ENCODE results near the gene SYF2. TPM values are rescaled to one million over a fixed set of nuclear protein-coding genes. Genes with fewer than 3 reads are reported as not detected.

Gene SYF2
- total and polyA plus RNA-seq, 2 donors (not counting 1 experiment from before 2014, with no cell fraction given): 21.9 to 67.3 TPM

- intact Hi-C loops (cut with micrococcal nuclease): no loop called here
- 92% methylated on average over 20 of the region's 21 CpGs for WGBS (ENCODE audit: insufficient coverage)
- no peak overlapping the region for H3K4me3 ChIP-seq (ENCODE audit: control extremely low read depth in 1 of 5, extremely low read depth in 1 of 5, insufficient read depth in 1 of 5, low read depth in 2 of 5, low read length in 4 of 5)
- Mint-ChIP-seq H3K4me1 (no peaks in the 10 kb centered on the region), H3K27ac (no peak overlapping the region), H3K27me3 (peaks cover 15% of the 10 kb centered on the region), H3K9me3 (ENCODE audit: insufficient read depth) (no peaks in the 10 kb centered on the region), H3K4me3 (no peak overlapping the region)
- no peak overlapping the region for H3K27ac ChIP-seq (ENCODE audit: low read length in 2 of 2)
- ATAC-seq (ENCODE audit: low read depth) (no peak), DNase-seq (no peak)
- peaks cover 0 to 3% (median 0%) of the 10 kb centered on the region in 4 experiments for H3K27me3 ChIP-seq (replicated peaks in 1 of 4; ENCODE audit: control extremely low read depth in 1 of 4, control insufficient read depth in 3 of 4, insufficient read depth in 4 of 4, low read length in 3 of 4)
- no peak overlapping the region for H2AFZ ChIP-seq (ENCODE audit: insufficient read depth, low read depth, low read length, poor library complexity, severe bottlenecking)
- CTCF ChIA-PET: no interaction called here
- POLR2A ChIA-PET: no interaction called here
- H4K20me1 ChIP-seq (ENCODE audit: control insufficient read depth, insufficient read depth, low read length, poor library complexity, severe bottlenecking): no peaks in the 10 kb centered on the region
- H3K9ac ChIP-seq (ENCODE audit: low read length): no peak overlapping the region
- H3K9me3 ChIP-seq (ENCODE audit: control extremely low read depth in 1 of 3, control insufficient read depth in 2 of 3, insufficient read depth in 1 of 3, low read length in 2 of 3): peaks cover 0 to 1% (median 0%) of the 10 kb centered on the region in 3 donors
- H3K4me1 ChIP-seq (ENCODE audit: control insufficient read depth in 2 of 2, insufficient read depth in 2 of 2, low read length in 2 of 2): no peaks in the 10 kb centered on the region
- no peaks in the 10 kb centered on the region for H3K36me3 ChIP-seq (replicated peaks in 1 of 2; ENCODE audit: control extremely low read depth in 1 of 2, control insufficient read depth in 1 of 2, extremely low read depth in 1 of 2, insufficient read depth in 2 of 2, low read length in 1 of 2)
- no peak for TF ChIP-seq CTCF (IDR thresholded peaks at IDR 0.05)
- TF ChIP-seq EZH2 (IDR thresholded peaks at IDR 0.05; ENCODE audit: borderline replicate concordance, insufficient read depth, low read depth, low read length, poor library complexity, severe bottlenecking): no peak
- no peaks in the 10 kb centered on the region for H3K79me2 ChIP-seq (ENCODE audit: control insufficient read depth, insufficient read depth, low read length)
- no peak overlapping the region for H3K4me2 ChIP-seq (replicated peaks; ENCODE audit: low read depth, low read length, poor library complexity, severe bottlenecking)
Observed at GRCh38 chr1:25183126-25183980, 48.9 kb downstream of the SYF2 start.

GRCh38 chr1:25182629-25183028, 49.7 kb downstream of the SYF2 start:
- Histone ChIP-seq H4K20me1 (ENCODE audit: control insufficient read depth, insufficient read depth, low read length, poor library complexity, severe bottlenecking) (no peaks in the 10 kb centered on the region), H3K9me3 (ENCODE audit: control extremely low read depth in 1 of 3, control insufficient read depth in 2 of 3, insufficient read depth in 1 of 3, low read length in 2 of 3) (peaks cover 0 to 8% (median under 1%) of the 10 kb centered on the region in 3 donors), H3K36me3 (replicated peaks in 1 of 2; ENCODE audit: control extremely low read depth in 1 of 2, control insufficient read depth in 1 of 2, extremely low read depth in 1 of 2, insufficient read depth in 2 of 2, low read length in 1 of 2) (no peaks in the 10 kb centered on the region), H3K9ac (ENCODE audit: low read length) (no peak overlapping the region), H3K79me2 (ENCODE audit: control insufficient read depth, insufficient read depth, low read length) (no peaks in the 10 kb centered on the region), H3K4me1 (ENCODE audit: control insufficient read depth in 2 of 2, insufficient read depth in 2 of 2, low read length in 2 of 2) (no peaks in the 10 kb centered on the region), H3K27me3 (replicated peaks in 1 of 4; ENCODE audit: control extremely low read depth in 1 of 4, control insufficient read depth in 3 of 4, insufficient read depth in 4 of 4, low read length in 3 of 4) (peaks cover 0 to 3% (median 0%) of the 10 kb centered on the region in 4 experiments), H3K4me2 (replicated peaks; ENCODE audit: low read depth, low read length, poor library complexity, severe bottlenecking) (no peak overlapping the region), H3K27ac (ENCODE audit: low read length in 2 of 2) (no peak overlapping the region), H3K4me3 (ENCODE audit: control extremely low read depth in 1 of 5, extremely low read depth in 1 of 5, insufficient read depth in 1 of 5, low read depth in 2 of 5, low read length in 4 of 5) (no peak overlapping the region), H2AFZ (ENCODE audit: insufficient read depth, low read depth, low read length, poor library complexity, severe bottlenecking) (no peak overlapping the region)
- intact Hi-C loops (cut with micrococcal nuclease): no loop called here
- H3K27ac Mint-ChIP-seq: no peak overlapping the region
- CTCF ChIA-PET: no interaction called here
- H3K4me3 Mint-ChIP-seq: no peak overlapping the region
- TF ChIP-seq CTCF (IDR thresholded peaks at IDR 0.05): no peak
- TF ChIP-seq EZH2 (IDR thresholded peaks at IDR 0.05; ENCODE audit: borderline replicate concordance, insufficient read depth, low read depth, low read length, poor library complexity, severe bottlenecking): no peak
- no peak for ATAC-seq (ENCODE audit: low read depth)
- no peaks in the 10 kb centered on the region for H3K9me3 Mint-ChIP-seq (ENCODE audit: insufficient read depth)
- DNase-seq: no peak
- H3K4me1 Mint-ChIP-seq: no peaks in the 10 kb centered on the region
- POLR2A ChIA-PET: no interaction called here
- peaks cover 15% of the 10 kb centered on the region for H3K27me3 Mint-ChIP-seq
- 94% methylated on average over 5 of the region's 14 CpGs for WGBS (ENCODE audit: insufficient coverage)
